AML-193 (cell line): Measurements from ENCODE around the gene ABCC4.
A peak's percentile ranks its signal among the peaks of the same experiment; 100 is the strongest.
"Not testable (repeated sequence)": the region's sequence is repeated elsewhere in the genome, so short reads cannot be mapped to it uniquely, and the experiment has no call there.

ENCODE experiments used
- DNase-seq, 2 experiments: peaks; one replicate each; lab custom pipeline; 2025; lab: John Stamatoyannopoulos, UW

ABCC4 gene

GRCh38 chr13:95193509-95194230 is 107.6 kb downstream of the ABCC4 start:
- no peak for DNase-seq

GRCh38 chr13:95192998-95193397 is 108.3 kb downstream of the ABCC4 start:
- no peak for DNase-seq

GRCh38 chr13:95192564-95192945 is 108.7 kb downstream of the ABCC4 start:
- DNase-seq, result not testable (repeated sequence)

- DNase-seq, result peak; percentile 22 to 45
These were observed 109.3 kb downstream of the ABCC4 start for GRCh38 chr13:95191821-95192563.

- DNase-seq, result no peak
These were observed 113.1 kb downstream of the ABCC4 start for GRCh38 chr13:95188128-95188527.

- peak; percentile 11 to 24 for DNase-seq
These were observed 115.4 kb downstream of the ABCC4 start for GRCh38 chr13:95185851-95186250.

- DNase-seq, result no peak
These were observed 115.9 kb downstream of the ABCC4 start for GRCh38 chr13:95185311-95185710.

GRCh38 chr13:95184317-95184716 is 116.9 kb downstream of the ABCC4 start:
- DNase-seq, result no peak

- DNase-seq, result no peak
These were observed 118.5 kb downstream of the ABCC4 start for GRCh38 chr13:95182570-95183265.

GRCh38 chr13:95181586-95181985 is 119.7 kb downstream of the ABCC4 start:
- no peak for DNase-seq

GRCh38 chr13:95180513-95181245 is 120.6 kb downstream of the ABCC4 start:
- no peak for DNase-seq

- no peak for DNase-seq
These were observed 124.5 kb downstream of the ABCC4 start for GRCh38 chr13:95176611-95177259.

- DNase-seq, result no peak
These were observed 126.7 kb downstream of the ABCC4 start for GRCh38 chr13:95174517-95174916.

- DNase-seq, result no peak
These were observed 133.1 kb downstream of the ABCC4 start for GRCh38 chr13:95168191-95168590.

GRCh38 chr13:95167003-95167402 is 134.2 kb downstream of the ABCC4 start:
- DNase-seq, result not testable (repeated sequence)

GRCh38 chr13:95164830-95165229 is 136.4 kb downstream of the ABCC4 start:
- DNase-seq, result no peak

GRCh38 chr13:95160112-95160906 is 140.9 kb downstream of the ABCC4 start:
- DNase-seq, result no peak

GRCh38 chr13:95159458-95159857 is 141.8 kb downstream of the ABCC4 start:
- no peak for DNase-seq

GRCh38 chr13:95156208-95156607 is 145.0 kb downstream of the ABCC4 start:
- peak in 1 of 2 experiments; percentile 7 for DNase-seq

GRCh38 chr13:95155504-95155903 is 145.7 kb downstream of the ABCC4 start:
- no peak for DNase-seq

- no peak for DNase-seq
These were observed 146.2 kb downstream of the ABCC4 start for GRCh38 chr13:95155093-95155492.
